T follicular helper cell (primary cell): ENCODE data around the gene APOBEC3F.
"Not testable (repeated sequence)": the region's sequence is repeated elsewhere in the genome, so short reads cannot be mapped to it uniquely, and the experiment has no call there.

ENCODE experiments used
- DNase-seq: peaks from one replicate; pipeline ENCODE4 v3.0.0-alpha.2; 2020; ENCODE audit warnings: low read depth

APOBEC3F gene

GRCh38 chr22:39027717-39028116, 12.9 kb upstream of the APOBEC3F start:
- no peak for DNase-seq

GRCh38 chr22:39028281-39028680, 12.4 kb upstream of the APOBEC3F start:
- DNase-seq = no peak

GRCh38 chr22:39029227-39029626, 11.4 kb upstream of the APOBEC3F start:
- no peak for DNase-seq

GRCh38 chr22:39030705-39031104, 10.0 kb upstream of the APOBEC3F start:
- DNase-seq = no peak

- not testable (repeated sequence) for DNase-seq
Observed at GRCh38 chr22:39031434-39032295, 9.0 kb upstream of the APOBEC3F start.

GRCh38 chr22:39037071-39037470, 3.6 kb upstream of the APOBEC3F start:
- not testable (repeated sequence) for DNase-seq

- no peak for DNase-seq
Observed at GRCh38 chr22:39039306-39040126, 1.1 kb upstream of the APOBEC3F start.

- DNase-seq = not testable (repeated sequence)
Observed at GRCh38 chr22:39040155-39040537, 518 bp upstream of the APOBEC3F start.

GRCh38 chr22:39041908-39042307, 1.2 kb downstream of the APOBEC3F start:
- no peak for DNase-seq

- DNase-seq = not testable (repeated sequence)
Observed at GRCh38 chr22:39043063-39043462, 2.4 kb downstream of the APOBEC3F start.

GRCh38 chr22:39045136-39045535, 4.5 kb downstream of the APOBEC3F start:
- DNase-seq = not testable (repeated sequence)

GRCh38 chr22:39049486-39049885, 8.8 kb downstream of the APOBEC3F start:
- not testable (repeated sequence) for DNase-seq

- not testable (repeated sequence) for DNase-seq
Observed at GRCh38 chr22:39051844-39052495, 11.3 kb downstream of the APOBEC3F start.

GRCh38 chr22:39055658-39056057, 15.0 kb downstream of the APOBEC3F start:
- DNase-seq = no peak

GRCh38 chr22:39061290-39061689, 20.6 kb downstream of the APOBEC3F start:
- not testable (repeated sequence) for DNase-seq

GRCh38 chr22:39061951-39062350, 21.3 kb downstream of the APOBEC3F start:
- DNase-seq = not testable (repeated sequence)

GRCh38 chr22:39063904-39064303, 23.2 kb downstream of the APOBEC3F start:
- DNase-seq = not testable (repeated sequence)

- not testable (repeated sequence) for DNase-seq
Observed at GRCh38 chr22:39066442-39067276, 26.0 kb downstream of the APOBEC3F start.

GRCh38 chr22:39068033-39068785, 27.5 kb downstream of the APOBEC3F start:
- DNase-seq = no peak

- no peak for DNase-seq
Observed at GRCh38 chr22:39070186-39070585, 29.5 kb downstream of the APOBEC3F start.

GRCh38 chr22:39072581-39072981, 31.9 kb downstream of the APOBEC3F start:
- DNase-seq = not testable (repeated sequence)
